Breast epithelium (tissue), 3 donors: ENCODE results near the gene MED9.

Experiments
- CTCF ChIP-seq, 3 donors: fragments of 450-650 bp; IDR thresholded peaks; one replicate each; pipeline ENCODE4 v1.5.1; 2016 to 2017; ENCODE audit warnings: antibody characterized with exemption in 3 of 3, mild to moderate bottlenecking in 3 of 3, moderate library complexity in 3 of 3
- POLR2A ChIP-seq: fragments of 450-650 bp; IDR thresholded peaks from one replicate; pipeline ENCODE4 v1.6.1; 2016; ENCODE audit warnings: antibody characterized with exemption, mild to moderate bottlenecking, moderate library complexity
- POLR2AphosphoS5 ChIP-seq, 3 donors: sonication (generic); formaldehyde crosslinking; IDR thresholded peaks; one replicate each; pipeline ENCODE4 v1.6.1; 2017; ENCODE audit warnings: antibody characterized with exemption in 3 of 3

GRCh38 chr17:17535957-17536356, 59.2 kb downstream of the MED9 start:
- TF ChIP-seq POLR2A (no peak), CTCF (IDR thresholded peaks at IDR 0.05) (no peak), POLR2AphosphoS5 (IDR thresholded peaks at IDR 0.05) (no peak)
